Muscle of back (tissue), 11 donors: ENCODE data around the gene SS18L1. TPM values are rescaled to one million over a fixed set of nuclear protein-coding genes. Genes with fewer than 3 reads are reported as not detected.

Experiments
- DNase-seq, 3 donors: peaks; one replicate each; pipeline versions ENCODE4 v3.0.0 to v3.0.0-alpha.2; 2013
- polyA plus RNA-seq, 10 donors: library from polyadenylated mRNA; unstranded; fragments of 120-200 nt; gene quantifications; one replicate each; pipeline ENCODE4 v1.2.1, GENCODE V29; 2013; ENCODE audit not compliant: insufficient read length in 10 of 10

SS18L1 gene
- polyA plus RNA-seq, 10 donors: 10.4 to 20.4 (median 15.2) TPM

DNA sequence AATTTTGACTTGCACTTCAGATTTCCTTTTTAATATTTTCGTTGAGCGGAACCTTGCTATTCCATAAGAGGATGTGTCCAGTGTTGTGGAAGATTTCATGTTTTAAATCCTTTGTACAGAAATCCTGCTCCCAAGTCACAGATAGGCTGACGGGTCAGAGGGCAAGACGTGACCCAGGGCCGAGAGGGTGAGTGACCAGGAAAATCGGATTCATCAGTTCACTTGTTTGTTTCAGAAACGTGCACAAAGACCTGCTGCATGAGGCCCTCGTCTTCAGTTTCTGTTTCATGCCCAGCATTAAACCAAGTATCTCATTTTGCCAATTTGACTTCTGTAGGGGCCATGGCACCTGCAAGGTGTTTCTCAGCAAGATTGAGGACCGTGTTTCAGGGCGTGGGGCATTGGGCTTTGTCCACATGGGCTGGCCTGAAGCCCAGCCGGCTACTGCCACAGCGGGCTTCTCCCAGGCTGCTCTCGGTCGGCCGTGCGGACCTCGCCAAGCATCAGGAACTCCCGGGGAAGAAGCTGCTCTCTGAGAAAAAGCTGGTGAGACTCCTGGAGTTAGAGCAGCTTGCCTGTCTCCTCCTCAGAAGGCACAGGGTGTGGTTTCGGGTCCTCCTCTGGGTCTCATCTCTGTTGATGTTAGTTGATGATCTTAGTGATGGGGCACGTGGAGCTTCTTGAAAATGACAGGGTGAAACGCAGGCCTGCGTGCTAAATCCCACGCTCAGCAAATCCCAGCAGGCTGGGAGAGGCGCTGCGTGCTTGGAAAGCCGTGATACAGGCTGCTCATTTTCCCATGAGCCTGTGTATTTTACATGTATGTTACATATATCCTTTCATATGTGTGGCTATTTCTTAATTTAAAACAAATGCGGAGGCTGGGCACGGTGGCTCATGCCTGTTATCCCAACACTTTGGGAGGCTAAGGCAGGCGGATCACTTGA lies 49.8 kb downstream of the SS18L1 start:
- DNase-seq: no peak

DNA sequence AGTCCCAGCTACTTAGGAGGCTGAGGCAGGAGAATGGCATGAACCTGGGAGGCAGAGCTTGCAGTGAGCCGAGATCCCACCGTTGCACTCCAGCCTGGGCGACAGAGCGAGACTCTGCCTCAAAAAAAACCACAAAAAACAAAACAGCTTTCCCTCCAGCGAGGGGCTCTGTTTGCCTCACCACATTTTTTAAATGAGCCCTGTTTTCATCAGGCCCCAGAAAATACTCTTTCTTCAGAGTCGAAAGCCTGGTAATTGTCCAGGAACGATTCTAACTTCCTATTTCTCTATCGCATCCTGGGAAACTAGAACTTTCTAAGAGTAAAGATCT lies 51.5 kb downstream of the SS18L1 start:
- DNase-seq: no peak

DNA sequence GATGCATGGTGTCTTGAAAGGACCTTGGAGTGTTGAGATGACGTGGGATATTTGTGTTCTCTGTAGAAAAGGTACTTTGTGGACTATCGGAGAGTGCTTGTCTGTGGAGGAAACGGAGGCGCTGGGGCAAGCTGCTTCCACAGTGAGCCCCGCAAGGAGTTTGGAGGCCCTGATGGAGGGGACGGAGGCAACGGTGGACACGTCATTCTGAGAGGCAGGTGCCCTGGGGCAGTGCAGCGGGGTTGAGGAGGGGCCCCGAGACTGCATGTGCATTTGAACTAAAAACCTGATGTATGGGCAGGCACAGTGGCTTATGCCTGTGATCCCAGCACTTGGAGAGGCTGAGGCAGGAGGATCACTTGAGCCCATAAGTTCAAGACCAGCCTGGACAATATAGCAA lies 52.2 kb downstream of the SS18L1 start:
- no peak for DNase-seq

DNA sequence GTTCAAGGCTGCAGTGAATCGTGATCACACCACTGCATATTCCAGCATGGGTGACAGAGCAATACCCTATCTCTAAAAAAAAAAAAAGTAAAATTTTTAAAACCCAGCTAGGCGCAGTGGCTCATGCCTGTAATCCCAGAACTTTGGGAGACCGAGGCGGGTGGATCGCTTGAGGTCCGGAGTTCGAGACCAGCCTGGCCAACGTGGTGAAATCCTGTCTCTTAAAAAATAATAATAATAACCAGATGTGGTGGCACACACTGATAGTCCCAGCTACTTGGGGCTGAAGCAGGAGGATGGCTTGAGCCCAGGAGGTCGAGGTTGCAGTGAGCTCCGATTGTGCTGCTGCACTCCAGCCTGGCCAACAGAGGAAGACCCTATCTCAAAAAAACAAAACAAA lies 52.7 kb downstream of the SS18L1 start:
- DNase-seq: no peak

DNA sequence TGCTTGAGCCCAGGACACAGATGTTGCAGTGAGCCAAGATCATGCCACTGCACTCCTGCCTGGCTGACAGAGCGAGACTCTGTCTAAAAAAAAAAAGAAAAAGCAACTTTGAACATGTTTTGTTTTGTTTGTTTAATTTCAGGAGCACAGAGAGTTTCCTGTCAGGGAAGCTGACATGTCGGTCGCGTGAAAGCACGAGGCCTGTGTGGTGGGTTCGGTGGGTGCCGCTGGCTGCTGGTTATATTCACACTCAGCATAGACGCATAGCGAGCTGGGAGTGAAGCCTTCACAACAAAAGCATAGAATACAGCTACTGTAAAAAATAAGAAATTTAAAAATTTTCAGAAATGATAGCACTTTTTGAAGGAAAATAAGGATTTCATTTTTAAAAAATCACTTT lies 53.7 kb downstream of the SS18L1 start:
- DNase-seq: no peak

GRCh38 chr20:62197801-62198200 lies 54.2 kb downstream of the SS18L1 start:
- DNase-seq: no peak

DNA sequence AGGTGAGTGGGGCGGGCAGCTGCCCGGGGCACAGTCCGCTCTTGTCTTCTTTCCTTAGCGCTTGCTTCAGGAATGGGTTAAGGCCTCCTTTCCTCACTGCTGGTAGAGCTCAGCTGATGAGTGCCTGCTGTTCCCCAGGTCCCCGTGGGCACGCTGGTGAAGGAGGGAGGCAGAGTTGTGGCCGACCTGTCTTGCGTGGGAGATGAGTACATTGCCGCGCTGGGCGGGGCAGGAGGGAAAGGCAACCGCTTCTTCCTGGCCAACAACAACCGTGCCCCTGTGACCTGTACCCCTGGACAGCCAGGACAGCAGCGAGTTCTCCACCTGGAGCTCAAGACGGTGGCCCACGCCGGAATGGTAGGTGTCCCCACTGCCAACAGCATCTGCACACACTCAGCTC lies 54.9 kb downstream of the SS18L1 start:
- no peak for DNase-seq

DNA sequence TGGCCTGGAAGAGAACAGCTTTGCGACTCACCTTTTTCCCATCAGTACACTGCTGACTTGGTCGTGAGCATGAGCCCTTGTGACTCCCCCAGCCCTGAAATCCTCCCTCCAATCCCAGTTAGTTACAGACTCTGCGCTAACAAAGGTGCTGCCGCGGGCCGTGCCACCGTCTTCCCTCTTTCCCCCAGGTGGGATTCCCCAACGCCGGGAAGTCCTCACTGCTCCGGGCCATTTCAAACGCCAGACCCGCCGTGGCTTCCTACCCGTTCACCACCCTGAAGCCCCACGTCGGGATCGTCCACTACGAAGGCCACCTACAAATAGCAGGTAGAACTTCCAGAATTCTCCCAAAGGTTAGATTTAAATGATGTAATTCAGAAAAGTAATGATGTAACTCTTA lies 55.4 kb downstream of the SS18L1 start:
- DNase-seq: no peak

DNA sequence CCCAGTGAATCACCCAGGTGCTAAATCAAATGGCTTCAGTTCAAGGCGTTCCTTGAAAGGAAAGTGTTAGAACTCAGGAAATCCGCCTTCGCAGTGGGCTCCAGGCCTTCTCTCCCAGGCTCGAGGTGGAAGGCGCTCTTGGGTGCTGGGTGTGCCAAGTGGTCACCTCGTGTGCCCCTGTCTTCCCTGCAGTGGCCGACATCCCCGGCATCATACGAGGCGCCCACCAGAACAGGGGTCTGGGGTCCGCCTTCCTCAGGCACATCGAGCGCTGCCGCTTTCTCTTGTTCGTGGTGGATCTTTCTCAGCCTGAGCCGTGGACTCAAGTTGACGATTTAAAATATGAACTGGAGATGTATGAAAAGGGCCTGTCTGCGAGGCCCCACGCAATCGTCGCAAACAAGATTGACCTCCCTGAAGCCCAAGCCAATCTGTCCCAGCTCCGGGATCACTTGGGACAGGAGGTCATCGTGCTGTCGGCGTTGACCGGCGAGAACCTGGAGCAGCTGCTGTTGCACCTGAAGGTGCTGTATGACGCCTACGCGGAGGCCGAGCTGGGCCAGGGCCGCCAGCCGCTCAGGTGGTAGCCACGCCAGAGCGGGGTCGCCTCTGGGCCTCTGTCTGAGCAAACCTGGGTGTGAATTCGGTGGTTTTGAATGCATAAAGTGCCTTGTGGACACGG lies 57.1 kb downstream of the SS18L1 start:
- DNase-seq: no peak

GRCh38 chr20:62201173-62202082 lies 57.9 kb downstream of the SS18L1 start:
- DNase-seq: no peak

- DNase-seq: no peak
These were observed 58.5 kb downstream of the SS18L1 start for GRCh38 chr20:62202083-62202395.

GRCh38 chr20:62202676-62203377 lies 59.3 kb downstream of the SS18L1 start:
- no peak for DNase-seq

- DNase-seq: peak in 1 of 3 donors; percentile 35
These were observed 59.9 kb downstream of the SS18L1 start for GRCh38 chr20:62203378-62204030.

DNA sequence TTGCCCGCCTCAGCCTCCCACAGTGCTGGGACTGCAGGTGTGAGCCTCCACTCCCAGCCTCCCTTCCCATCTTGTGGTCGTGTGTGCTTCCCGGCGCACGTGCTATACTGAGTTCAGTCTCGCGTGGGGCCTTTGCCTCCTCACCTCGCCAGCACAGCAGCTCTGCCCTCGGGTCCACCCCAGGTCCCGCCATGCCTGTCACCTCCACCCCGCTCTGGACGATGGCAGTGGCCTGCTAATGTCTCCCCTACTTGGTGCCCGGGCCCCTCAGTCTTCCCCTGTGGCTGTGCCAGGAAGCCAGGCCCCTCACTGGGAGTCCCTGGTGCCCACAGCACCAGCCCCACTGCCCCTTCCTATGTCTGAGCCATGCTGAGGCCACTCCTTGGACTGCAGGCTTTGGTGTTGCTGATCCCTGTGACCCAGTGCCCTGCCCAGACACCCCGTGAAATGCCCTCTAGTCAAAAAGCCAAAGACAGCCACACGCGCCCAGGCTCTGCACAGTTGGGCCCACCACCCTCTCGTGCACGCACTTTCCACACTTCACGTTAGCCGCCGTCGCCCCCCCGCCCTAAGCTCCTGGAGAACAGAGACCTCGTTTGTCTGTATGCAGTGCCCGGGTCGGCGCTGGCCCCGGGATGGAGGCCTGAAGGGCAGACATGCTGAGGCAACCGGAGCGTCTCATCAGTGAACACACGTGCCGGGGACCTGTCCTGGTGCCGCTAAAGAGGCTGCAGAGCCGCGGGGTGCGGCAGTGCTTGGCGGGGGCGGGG lies 62.2 kb downstream of the SS18L1 start:
- no peak for DNase-seq

DNA sequence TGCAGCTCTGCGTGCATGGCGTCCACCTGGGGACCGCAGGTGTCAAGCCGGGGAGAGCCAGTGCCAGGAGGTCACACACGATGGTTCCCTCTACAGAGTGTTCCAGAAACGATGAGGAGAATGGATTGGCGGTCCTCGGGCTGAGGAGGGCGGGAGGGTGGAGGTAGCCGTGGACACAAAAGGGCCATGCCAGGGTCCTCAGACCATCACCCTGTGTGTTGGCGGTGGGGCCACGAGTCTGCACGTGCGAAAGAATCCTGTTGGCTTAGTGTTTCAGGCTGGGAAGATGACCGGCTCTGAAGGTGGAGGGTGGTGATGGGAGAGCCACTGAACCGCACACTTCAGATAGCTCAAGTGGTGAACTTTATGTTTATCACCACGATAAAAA lies 62.8 kb downstream of the SS18L1 start:
- DNase-seq: no peak

DNA sequence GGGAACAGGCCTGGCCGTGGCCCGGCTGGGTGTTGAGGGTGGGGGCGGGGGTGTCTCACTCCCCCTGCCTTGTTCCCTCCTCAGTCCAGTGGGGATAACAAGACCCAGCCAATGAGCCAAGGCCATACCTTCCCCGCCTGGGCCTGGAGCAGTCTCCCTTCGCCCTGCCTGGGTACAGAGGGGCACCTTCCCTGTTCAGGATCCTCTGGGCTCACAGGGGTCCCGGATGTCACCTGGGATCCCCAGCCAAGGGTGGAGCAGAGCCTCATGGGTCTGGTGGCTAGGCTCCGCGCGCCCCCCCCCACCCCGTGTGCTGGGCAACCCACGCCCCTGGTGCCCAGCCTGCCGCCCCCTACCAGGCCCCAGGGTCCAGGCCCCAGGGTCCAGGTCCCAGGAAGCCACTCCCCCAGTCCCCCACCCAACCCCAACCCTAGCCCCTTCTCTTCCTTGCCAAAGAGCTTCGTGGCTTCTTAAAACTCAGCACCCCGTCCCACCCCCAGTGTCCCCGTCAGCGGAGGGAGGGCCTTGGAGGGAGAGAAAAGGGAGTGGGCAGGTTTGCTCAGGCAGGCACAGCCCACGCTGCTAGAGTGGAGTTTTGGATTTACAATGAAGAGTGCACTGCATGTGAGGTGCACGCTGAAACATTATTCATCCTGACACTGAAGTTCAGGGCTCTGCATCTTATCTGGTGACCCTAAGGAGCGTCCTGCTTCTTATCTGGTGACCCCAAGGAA lies 64.7 kb downstream of the SS18L1 start:
- DNase-seq: no peak

DNA sequence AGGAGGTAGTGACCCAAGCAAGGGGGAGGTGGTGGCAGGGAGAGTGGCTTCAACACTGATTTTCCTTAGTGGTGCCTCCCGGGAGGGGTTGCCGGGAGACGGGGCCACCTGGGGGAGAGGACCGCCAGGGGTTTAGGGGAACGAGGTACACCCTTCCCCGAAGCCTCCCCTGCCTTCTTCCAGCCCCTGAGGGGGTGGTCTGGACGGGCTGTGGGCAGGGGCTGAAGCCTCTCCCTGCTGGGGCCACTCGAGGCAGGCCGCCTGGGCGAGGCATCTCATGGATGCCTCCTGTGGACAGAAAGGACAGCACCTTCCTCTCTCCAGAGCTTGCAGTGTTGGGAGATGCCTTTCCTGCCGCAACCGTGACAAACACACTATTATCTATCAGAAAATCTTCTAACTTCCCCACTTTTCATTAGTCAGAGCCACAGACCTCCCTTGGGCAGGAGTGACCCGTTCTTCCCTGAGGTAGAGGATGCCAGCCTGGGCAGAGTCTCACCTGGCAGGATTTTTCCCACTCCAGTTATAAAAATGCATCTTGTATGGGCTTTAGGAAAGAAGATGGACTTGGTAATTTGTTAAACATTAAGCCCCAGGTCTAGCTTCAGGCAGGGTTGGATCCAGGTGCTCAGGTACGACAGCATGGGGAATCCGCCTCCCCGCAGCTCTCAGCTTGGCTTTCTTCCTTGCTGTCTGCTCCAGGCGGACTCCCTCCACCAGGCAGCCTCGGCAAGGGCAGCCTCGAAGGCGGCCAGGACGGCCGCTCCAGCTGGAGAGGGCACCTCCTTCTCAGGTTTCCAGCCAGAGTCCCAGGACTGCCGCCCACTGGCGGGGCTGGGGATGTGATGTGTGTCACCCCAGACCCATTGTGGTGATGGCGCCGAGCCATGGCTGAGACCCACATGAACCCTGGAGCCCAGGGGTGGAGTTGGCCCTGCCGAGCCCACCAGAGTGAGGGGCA lies 65.5 kb downstream of the SS18L1 start:
- DNase-seq: no peak

DNA sequence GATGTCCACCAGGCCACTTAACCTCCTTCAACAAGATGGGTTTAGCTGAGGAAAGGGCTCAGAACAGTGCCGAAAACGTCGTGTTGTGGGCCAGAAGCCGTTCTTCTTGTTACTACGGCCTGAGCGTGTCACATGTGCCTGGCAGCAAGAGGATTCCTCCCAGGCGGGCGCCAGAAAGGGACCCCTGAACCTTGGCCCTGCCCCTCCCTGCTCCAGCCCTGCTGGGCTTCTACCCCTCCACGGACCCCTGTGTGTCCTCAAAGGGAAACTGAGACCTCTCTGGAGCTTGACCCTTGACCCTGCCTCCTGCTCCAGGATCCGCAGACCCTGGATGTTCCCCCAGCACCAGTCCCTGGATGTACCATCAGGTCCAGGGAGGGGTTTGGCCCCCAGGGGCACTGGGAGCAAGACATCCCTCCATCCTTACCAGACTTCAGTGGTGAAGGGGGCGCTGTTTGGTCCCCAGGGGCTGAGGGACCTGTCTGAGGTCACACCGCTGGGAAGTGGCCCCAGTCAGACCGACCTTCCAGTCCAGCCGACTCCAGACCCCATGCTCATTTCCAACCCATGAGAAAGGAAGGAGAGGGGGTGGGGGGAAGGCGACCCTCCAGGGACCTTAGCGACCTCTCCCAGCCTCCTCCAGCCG lies 66.4 kb downstream of the SS18L1 start:
- DNase-seq: no peak
